Esophagus muscularis mucosa (tissue), 3 donors: ENCODE data around the gene NCOR2.

Experiments used
- POLR2A ChIP-seq: fragments of 450-650 bp; IDR thresholded peaks from one replicate; pipeline ENCODE4 v1.6.1; 2017; ENCODE audit warnings: antibody characterized with exemption, moderate library complexity, mild to moderate bottlenecking, low read depth
- TF ChIP-seq, protein P1 (sequence below), 3 experiments: fragments of 200-600 bp in 2 of 3; fragments of 450-650 bp in 1 of 3; sonication (generic) in 2 of 3; IDR thresholded peaks; one replicate each; pipeline ENCODE4 v1.5.1; 2017 to 2019; ENCODE audit warnings: antibody characterized with exemption in 3 of 3, mild to moderate bottlenecking in 2 of 3, moderate library complexity in 1 of 3

DNA sequence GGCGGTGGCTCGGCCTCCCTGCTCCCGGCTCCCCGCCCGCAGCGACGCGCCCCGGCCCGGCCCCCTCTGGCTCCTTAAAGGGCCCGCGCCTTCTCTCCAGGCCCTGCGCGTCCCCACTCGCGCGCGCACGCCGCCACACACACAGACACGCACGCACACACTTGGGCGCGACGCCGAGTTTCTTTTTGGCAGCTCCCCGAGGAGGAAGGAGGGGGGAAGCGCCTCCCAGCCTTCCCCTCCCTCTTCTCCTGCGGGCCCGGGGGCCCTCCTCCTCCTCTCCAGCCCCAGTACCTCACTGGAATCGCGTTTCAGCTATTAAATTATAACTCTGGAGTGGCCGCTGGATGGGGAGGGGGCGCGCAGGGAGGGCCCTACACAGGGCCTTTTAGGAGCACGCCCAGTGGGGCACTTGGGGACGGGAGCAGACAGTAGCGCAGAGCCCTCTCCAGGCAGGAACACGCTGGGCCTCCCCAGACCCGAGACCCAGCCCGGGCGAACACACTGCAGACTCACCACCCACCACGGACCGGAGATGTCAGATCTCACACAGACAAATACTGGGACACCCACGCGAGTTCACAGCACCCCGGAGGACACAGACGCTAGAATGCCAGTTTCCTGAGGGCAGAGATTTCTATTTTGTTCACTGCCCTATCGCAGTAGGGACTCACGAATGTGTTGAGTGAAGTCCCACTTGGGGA is 411 bp upstream of the NCOR2 start:
- TF ChIP-seq, protein P1, sequence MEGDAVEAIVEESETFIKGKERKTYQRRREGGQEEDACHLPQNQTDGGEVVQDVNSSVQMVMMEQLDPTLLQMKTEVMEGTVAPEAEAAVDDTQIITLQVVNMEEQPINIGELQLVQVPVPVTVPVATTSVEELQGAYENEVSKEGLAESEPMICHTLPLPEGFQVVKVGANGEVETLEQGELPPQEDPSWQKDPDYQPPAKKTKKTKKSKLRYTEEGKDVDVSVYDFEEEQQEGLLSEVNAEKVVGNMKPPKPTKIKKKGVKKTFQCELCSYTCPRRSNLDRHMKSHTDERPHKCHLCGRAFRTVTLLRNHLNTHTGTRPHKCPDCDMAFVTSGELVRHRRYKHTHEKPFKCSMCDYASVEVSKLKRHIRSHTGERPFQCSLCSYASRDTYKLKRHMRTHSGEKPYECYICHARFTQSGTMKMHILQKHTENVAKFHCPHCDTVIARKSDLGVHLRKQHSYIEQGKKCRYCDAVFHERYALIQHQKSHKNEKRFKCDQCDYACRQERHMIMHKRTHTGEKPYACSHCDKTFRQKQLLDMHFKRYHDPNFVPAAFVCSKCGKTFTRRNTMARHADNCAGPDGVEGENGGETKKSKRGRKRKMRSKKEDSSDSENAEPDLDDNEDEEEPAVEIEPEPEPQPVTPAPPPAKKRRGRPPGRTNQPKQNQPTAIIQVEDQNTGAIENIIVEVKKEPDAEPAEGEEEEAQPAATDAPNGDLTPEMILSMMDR (IDR thresholded peaks at IDR 0.05): peak in 2 of 3 experiments; percentile 7 to 31
- no peak for TF ChIP-seq POLR2A
